IPS-18a (cell line): ENCODE measurements around the gene FRYL.

ENCODE experiments used
- H3K27ac ChIP-seq: one replicate; pipeline ENCODE4 v1.5.1; 2013; ENCODE audit warnings: low read length
- H3K27me3 ChIP-seq: one replicate; pipeline ENCODE4 v1.6.1; 2013; ENCODE audit warnings: mild to moderate bottlenecking, low read length; ENCODE audit not compliant: control insufficient read depth, insufficient read depth
- H3K36me3 ChIP-seq: one replicate; pipeline ENCODE4 v1.6.1; 2013; ENCODE audit warnings: low read depth, low read length; ENCODE audit not compliant: control insufficient read depth
- H3K4me1 ChIP-seq: one replicate; pipeline ENCODE4 v1.6.1; 2013; ENCODE audit warnings: low read depth, low read length; ENCODE audit not compliant: control insufficient read depth
- H3K4me3 ChIP-seq: one replicate; pipeline ENCODE4 v1.5.1; 2013; ENCODE audit warnings: low read length
- H3K9ac ChIP-seq: one replicate; pipeline ENCODE4 v1.6.1; 2013; ENCODE audit warnings: mild to moderate bottlenecking, low read length, moderate library complexity
- H3K9me3 ChIP-seq: one replicate; pipeline ENCODE4 v1.6.1; 2013; ENCODE audit warnings: low read depth, low read length; ENCODE audit not compliant: control insufficient read depth

FRYL gene

DNA sequence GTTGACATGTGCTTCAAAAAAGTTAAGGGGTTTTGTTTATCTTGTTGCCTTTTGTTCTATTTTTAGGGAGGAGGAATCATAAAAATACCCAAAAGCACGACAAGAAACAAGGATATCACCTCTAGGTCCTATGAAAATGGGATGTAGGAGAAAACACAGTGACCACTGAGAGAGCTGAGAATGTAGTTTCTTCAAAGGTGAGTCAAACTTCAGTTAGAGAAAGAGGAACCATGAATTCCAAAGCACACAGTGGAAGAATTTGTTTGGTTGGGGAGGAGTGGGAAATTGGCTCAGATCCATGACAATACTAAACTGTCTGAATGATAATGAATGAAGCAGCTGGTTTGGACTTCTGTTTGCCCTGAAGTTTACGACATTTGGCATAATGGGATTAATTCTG, 19.1 kb upstream of the FRYL start:
- no peak overlapping the region for H3K27ac ChIP-seq
- H3K4me1 ChIP-seq, result peaks cover 5% of the 10 kb centered on the region
- H3K4me3 ChIP-seq, result no peak overlapping the region
- no peak overlapping the region for H3K9ac ChIP-seq
- no peaks in the 10 kb centered on the region for H3K27me3 ChIP-seq
- H3K9me3 ChIP-seq, result no peaks in the 10 kb centered on the region
- no peaks in the 10 kb centered on the region for H3K36me3 ChIP-seq

- peaks cover 5% of the 10 kb centered on the region for H3K4me1 ChIP-seq
- no peaks in the 10 kb centered on the region for H3K27me3 ChIP-seq
- H3K9ac ChIP-seq, result no peak overlapping the region
- no peak overlapping the region for H3K27ac ChIP-seq
- H3K4me3 ChIP-seq, result no peak overlapping the region
- H3K9me3 ChIP-seq, result no peaks in the 10 kb centered on the region
- no peaks in the 10 kb centered on the region for H3K36me3 ChIP-seq
These were observed 18.0 kb upstream of the FRYL start for GRCh38 chr4:48798117-48798516.

DNA sequence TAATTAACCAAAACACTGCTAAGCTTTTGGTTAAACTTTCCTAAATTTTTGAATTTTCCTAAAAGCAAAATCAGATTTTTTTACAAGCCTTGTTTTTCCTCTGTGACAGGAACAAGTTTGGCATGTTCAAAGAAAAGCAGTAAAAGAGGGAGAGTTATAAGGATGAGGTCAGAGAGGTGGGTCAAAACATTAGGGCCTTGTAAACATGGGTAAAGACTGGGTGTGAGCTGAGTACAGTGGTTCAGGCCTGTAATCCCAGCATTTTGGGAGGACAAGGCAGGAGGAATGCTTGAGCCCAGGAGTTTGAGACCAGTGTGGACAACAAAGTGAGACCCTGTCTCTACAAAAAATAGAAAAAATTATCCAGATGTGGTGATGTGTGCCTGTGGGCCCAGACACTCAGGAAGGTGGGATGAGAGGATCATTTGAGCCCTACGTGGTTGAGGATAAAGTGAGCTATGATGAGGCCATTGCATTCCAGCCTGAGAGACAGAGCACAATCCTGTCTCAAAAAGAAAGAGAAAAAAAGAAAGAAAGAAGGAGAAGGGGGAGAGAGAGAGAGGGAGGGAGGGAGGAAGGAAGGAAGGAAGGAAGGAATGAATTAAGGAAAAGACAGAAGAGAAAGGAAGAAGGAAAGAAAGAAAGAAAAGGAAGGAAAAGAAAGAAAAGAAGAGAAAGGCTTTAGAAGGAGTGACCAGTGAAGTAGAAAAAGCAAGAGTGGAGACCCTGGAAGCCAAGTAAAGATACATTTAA, 17.0 kb upstream of the FRYL start:
- Histone ChIP-seq H3K27me3 (no peaks in the 10 kb centered on the region), H3K4me3 (no peak overlapping the region), H3K9ac (no peak overlapping the region)

DNA sequence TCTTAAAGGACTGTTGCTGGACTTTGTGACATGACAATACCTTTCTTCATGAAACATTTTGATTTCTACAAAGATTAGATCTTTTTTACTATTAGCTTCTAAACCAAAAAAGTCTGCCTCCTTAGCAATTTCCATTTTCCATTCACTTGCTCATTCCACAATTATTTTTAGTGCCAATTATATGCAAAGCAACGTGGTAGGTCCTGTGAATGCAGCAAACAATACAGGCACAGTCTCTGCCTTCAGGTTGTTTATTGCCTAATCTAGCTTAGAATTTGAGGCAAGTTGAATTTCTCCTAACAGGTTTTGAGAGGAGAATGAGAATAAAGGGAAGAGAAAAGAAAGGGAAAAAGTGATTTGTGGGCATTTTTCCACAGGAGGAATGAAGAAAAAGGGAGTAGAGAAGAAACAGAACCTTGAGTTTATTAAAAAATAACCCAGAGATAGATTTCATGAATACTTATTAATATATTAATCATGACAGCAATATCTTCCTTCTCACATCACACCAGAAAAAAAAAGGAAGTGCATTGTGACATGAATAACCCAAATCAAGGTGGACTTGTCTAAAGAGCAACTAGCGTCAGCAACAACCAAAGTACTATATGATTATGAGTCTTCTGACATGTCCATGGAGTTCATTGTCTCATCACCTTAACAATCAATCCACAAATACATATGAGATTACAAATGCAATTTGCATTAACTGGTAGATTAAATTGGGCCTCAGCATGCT, 16.3 kb upstream of the FRYL start:
- Histone ChIP-seq H3K4me3 (no peak overlapping the region), H3K27me3 (no peaks in the 10 kb centered on the region), H3K9me3 (no peaks in the 10 kb centered on the region), H3K36me3 (no peaks in the 10 kb centered on the region), H3K9ac (no peak overlapping the region), H3K4me1 (peaks cover 5% of the 10 kb centered on the region), H3K27ac (no peak overlapping the region)

More for the DNA sequence above, 17.0 kb upstream of the FRYL start:
- H3K9me3 ChIP-seq, result no peaks in the 10 kb centered on the region
- no peak overlapping the region for H3K27ac ChIP-seq
- peaks cover 5% of the 10 kb centered on the region for H3K4me1 ChIP-seq
- H3K36me3 ChIP-seq, result no peaks in the 10 kb centered on the region

- no peak overlapping the region for H3K4me3 ChIP-seq
- no peak overlapping the region for H3K27ac ChIP-seq
- H3K4me1 ChIP-seq, result peaks cover 5% of the 10 kb centered on the region
- no peak overlapping the region for H3K9ac ChIP-seq
- H3K36me3 ChIP-seq, result no peaks in the 10 kb centered on the region
- no peaks in the 10 kb centered on the region for H3K27me3 ChIP-seq
- H3K9me3 ChIP-seq, result no peaks in the 10 kb centered on the region
These were observed 15.0 kb upstream of the FRYL start for GRCh38 chr4:48795108-48795507.

- H3K36me3 ChIP-seq, result no peaks in the 10 kb centered on the region
- no peak overlapping the region for H3K4me3 ChIP-seq
- no peaks in the 10 kb centered on the region for H3K4me1 ChIP-seq
- H3K27me3 ChIP-seq, result no peaks in the 10 kb centered on the region
- H3K27ac ChIP-seq, result no peak overlapping the region
- H3K9ac ChIP-seq, result no peak overlapping the region
- no peaks in the 10 kb centered on the region for H3K9me3 ChIP-seq
These were observed 12.4 kb upstream of the FRYL start for GRCh38 chr4:48792348-48793006.

DNA sequence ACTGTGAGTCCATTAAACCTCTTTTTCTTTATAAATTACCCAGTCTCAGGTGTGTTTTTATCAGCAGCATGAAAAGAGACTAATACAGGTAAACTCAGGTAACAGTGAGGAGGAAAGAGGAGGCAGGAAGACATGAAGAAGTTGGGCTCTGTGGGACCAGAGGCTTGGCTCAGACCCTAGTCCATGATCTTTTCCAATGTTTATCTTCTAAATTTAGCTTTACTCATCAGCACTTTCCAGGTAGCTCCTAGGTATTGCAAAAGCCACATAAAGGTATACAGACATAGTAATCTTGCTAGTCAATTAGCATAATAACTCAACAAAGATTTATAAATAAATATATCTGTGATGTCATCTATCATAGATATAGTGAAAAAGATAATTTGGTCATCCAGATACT, 11.2 kb upstream of the FRYL start:
- H3K4me3 ChIP-seq, result no peak overlapping the region
- H3K4me1 ChIP-seq, result peaks cover 5% of the 10 kb centered on the region
- H3K9me3 ChIP-seq, result no peaks in the 10 kb centered on the region
- no peak overlapping the region for H3K9ac ChIP-seq
- no peaks in the 10 kb centered on the region for H3K36me3 ChIP-seq
- no peaks in the 10 kb centered on the region for H3K27me3 ChIP-seq
- H3K27ac ChIP-seq, result no peak overlapping the region

DNA sequence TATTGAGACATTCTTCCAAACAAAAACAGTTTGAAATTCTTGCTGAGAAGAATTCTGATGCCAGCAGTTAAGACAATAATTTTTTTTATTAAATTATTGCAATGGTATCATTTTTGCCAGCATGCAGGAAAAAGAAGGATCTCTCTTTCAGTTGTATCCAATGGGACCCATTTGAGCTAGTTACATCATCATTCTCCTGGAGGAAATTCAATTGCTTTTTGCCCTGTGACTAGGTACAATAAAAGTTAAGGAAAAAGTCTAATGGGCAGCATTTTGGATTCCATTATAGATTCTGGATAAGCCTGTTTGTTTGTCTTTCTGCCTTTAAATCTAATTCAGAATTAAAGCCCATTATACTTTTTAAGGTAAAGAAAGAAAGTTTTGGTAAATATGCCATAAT, 10.5 kb upstream of the FRYL start:
- Histone ChIP-seq H3K4me3 (no peak overlapping the region), H3K4me1 (peaks cover 5% of the 10 kb centered on the region), H3K9ac (no peak overlapping the region), H3K36me3 (no peaks in the 10 kb centered on the region), H3K27me3 (no peaks in the 10 kb centered on the region), H3K27ac (no peak overlapping the region), H3K9me3 (no peaks in the 10 kb centered on the region)

DNA sequence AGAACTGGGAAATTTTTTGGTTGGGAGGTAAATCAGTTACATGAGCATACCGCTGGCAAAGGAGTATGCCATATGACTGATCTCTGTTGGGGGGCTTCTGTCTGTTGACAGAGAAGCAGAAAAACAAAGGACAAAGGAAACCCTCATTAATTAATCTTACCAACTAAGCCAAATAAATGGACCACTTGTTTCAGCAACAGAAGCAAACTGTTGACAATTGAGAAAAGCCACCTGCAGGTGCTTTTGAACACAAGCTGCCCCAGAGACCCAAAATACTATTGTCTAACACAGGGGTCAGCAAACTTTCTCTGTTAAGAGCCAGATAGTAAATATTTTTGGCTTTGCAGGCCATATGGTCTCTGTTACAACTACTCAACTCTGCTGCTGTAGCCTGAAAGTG, 7.0 kb upstream of the FRYL start:
- H3K27ac ChIP-seq, result no peak overlapping the region

GRCh38 chr4:48786549-48786948, 6.5 kb upstream of the FRYL start:
- H3K4me1 ChIP-seq, result peaks cover 5% of the 10 kb centered on the region
- H3K27me3 ChIP-seq, result no peaks in the 10 kb centered on the region
- no peak overlapping the region for H3K4me3 ChIP-seq
- no peaks in the 10 kb centered on the region for H3K9me3 ChIP-seq
- H3K27ac ChIP-seq, result no peak overlapping the region
- no peak overlapping the region for H3K9ac ChIP-seq
- H3K36me3 ChIP-seq, result no peaks in the 10 kb centered on the region

More for the DNA sequence above, 7.0 kb upstream of the FRYL start:
- no peak overlapping the region for H3K4me3 ChIP-seq
- no peaks in the 10 kb centered on the region for H3K9me3 ChIP-seq
- H3K27me3 ChIP-seq, result no peaks in the 10 kb centered on the region
- no peaks in the 10 kb centered on the region for H3K36me3 ChIP-seq
- peaks cover 5% of the 10 kb centered on the region for H3K4me1 ChIP-seq
- no peak overlapping the region for H3K9ac ChIP-seq

GRCh38 chr4:48785302-48785701, 5.2 kb upstream of the FRYL start:
- H3K4me3 ChIP-seq, result no peak overlapping the region
- H3K36me3 ChIP-seq, result no peaks in the 10 kb centered on the region
- no peaks in the 10 kb centered on the region for H3K9me3 ChIP-seq
- no peak overlapping the region for H3K27ac ChIP-seq
- H3K27me3 ChIP-seq, result no peaks in the 10 kb centered on the region
- peaks cover 9% of the 10 kb centered on the region for H3K4me1 ChIP-seq
- H3K9ac ChIP-seq, result no peak overlapping the region
